ENCODE measurements around the gene SMARCC2.

DNA sequence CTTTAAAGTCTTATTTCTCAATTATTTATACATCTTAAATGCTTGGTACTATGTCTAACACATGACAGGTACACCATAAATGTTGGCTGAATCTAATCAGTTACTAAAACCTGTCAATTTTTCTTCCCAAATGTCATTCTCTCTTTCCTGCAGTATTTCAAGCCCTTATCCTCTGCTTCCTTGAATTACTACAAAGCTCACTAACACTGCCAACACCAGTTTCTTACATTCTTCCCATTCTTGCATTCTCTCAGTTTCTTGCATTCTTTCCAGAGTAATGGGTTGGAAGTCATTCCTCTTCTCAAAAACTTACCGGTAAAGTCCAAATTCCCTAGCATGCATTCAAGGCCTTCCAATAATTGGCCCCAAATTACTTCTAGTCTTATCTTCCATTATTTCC is 9.6 kb upstream of the SMARCC2 start:
- TF ChIP-seq EZH2phosphoT487 (IDR thresholded peaks at IDR 0.05; ENCODE audit: low read length) (no peak), EZH2 (optimal IDR thresholded peaks at IDR 0.05; ENCODE audit: low read depth, low read length) (no peak)

All from MM.1S (cell line).